GM18907 (cell line): ENCODE measurements around the gene ADAM8.
"Not testable (repeated sequence)": the region's sequence is repeated elsewhere in the genome, so short reads cannot be mapped to it uniquely, and the experiment has no call there.

Experiments used
- ATAC-seq: cut with Tn5 transposase; IDR thresholded peaks from one replicate; pipeline ENCODE4 v1.9.1; 2021; ENCODE audit warnings: mild to moderate bottlenecking, moderate library complexity; ENCODE audit not compliant: unreplicated experiment

The ADAM8 gene

DNA sequence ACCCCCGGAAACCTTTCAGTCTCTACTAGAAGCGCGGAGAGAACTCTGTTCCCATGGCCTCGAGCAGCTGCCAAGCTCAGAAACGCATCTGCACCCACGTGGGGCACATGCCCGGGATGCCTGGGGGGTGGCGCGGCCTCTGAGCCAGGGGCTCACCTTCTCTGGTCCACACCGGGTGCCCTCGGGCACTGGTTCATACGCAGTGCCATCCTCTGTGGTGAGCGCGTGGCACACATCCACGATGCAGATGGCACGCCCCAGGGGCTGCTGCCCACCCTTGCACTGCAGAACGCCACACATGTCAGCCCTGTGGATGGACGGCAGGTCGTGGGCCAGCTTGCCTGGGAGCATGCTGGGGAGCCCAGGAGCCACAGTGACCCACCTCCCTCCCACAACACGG lies 6.5 kb downstream of the ADAM8 start:
- ATAC-seq = no peak

DNA sequence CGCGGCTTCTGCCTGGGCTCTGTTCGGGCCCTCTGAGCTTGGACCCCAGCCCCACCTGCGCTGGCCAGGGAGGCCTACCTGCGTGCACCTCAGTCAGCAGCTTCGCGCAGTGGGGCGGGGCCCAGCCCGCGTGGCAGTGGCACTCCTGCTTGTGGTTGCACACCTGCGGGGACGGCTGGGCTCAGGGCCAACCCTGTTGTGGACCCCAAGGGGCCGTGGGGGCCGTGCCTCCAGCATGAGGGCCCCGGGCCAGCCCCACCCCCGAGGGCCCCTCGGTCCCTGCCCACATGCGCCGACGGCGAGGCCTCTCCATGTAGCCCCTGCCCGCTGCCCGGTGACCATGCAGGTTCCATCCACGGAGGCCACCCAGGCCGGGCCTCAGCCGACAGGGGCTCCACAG lies 7.3 kb downstream of the ADAM8 start:
- no peak for ATAC-seq

DNA sequence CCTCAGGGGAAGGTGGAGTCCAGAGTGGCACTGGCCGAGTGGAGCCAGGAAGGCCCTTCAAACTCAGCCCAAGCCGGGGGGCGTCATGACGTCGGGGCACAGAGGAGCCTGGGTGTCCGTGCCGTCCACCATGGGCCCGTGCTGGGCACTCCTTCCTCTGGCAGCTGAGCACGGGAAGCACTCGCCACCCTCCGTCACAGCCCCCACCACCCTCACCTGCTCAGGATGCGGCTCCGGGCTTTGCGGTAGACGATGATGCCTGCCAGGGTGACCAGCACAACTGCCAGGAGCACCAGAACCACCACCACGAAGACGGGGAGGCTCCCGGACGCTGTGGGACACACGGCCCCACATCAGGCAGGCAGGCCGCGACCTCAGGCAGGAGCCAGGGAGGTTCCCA lies 8.1 kb downstream of the ADAM8 start:
- ATAC-seq = no peak

DNA sequence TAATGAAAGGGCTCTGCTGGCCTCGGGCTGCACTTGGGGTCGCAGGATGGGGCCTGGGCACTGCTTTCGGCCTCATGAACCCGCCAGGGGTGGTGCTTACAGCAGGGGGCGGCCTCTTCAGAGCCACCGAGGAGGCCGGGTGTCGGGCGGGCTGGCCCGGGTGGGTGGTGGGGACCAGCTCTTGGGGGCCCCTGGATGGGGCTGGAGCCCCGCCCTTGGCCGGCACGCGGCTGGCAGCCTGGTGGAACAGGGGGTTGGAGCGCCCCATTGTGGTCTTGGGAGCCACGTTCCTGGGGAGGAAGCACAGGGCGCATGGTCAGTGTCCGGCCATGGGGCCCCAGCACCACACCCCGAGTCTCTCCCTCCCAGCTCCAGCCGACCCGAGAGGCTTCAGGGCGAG lies 8.8 kb downstream of the ADAM8 start:
- no peak for ATAC-seq

DNA sequence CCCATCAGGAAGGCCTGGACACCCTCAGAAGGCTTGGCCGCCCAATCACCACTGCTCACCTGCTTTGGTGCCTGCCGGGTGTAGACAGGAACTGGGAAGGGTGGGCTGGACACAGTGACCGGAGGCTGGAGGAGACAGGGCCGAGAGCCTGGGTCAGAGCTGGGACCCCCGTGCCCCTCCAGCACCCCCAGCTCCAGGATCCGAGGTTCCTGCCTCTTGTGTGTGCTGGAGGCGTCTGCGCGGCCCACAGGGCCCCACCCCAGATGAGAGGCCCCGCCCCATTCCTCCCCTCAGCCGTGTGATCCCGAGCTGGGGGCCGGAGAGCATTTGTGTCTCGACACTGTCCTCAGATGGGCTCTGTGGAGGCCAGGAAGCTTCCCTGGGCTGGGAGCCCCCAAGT lies 9.4 kb downstream of the ADAM8 start:
- no peak for ATAC-seq

DNA sequence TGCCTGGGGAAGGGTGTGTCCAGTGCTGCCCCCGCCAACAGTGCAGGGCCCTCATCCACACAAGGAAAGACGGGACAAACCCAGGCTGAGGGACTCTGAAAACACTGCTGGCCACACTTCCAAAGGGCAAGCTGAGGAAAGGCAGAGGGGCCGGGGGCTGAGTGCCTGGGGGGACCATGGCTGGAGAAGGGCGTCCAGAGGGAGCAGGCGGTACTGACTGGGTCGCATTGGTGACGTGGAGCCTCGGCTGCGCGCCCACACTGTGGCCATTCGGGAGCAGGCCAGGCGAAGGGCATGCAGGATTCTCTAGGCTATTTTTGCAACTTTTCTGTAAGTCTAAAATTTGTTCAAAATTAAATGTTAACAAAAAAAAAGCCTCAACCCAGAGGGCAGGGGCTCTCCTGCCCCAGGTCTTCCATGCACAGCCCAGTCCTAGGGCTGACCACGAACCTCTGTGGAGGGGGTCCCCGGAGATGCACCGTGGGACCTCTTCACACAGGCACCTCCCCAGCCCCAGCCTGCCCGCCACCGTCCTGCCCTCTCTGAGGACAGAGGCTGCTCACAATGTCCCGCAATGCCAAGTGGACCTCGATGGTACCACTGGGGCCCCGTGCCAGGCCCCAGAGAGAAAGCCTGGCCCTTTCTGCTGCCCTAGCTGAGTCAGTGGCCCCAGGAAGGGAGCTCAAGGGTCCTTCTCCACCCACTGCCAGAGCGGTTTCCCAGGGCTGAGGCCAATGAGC lies 10.4 kb downstream of the ADAM8 start:
- no peak for ATAC-seq

DNA sequence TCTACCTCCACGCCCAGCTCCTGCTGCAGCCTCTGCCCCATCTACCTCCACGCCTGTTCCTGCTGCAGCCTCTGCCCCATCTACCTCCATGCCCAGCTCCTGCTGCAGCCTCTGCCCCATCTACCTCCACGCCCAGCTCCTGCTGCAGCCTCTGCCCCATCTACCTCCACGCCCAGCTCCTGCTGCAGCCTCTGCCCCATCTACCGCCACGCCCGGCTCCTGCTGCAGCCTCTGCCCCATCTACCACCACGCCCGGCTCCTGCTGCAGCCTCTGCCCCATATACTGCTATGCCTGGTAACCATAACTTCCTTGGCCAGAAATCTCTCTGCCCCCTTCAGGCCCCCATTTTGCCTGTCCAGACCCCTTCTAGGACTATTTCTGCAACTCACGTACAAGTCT lies 11.6 kb downstream of the ADAM8 start:
- ATAC-seq = not testable (repeated sequence)

DNA sequence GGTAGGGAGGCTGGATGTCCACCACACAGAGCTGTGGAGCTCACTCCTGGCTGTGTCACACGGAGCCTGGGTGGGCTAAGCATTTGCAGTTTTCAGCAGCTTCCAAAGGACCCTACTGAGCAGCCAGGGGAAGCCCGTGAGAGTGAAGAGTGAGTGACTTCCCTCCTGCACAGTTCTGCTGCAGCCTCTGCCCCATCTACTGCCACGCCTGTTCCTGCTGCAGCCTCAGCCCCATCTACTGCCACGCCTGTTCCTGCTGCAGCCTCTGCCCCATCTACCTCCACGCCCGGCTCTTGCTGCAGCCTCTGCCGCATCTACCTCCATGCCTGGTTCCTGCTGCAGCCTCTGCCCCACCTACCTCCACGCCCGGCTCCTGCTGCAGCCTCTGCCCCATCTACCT lies 12.2 kb downstream of the ADAM8 start:
- ATAC-seq = no peak

DNA sequence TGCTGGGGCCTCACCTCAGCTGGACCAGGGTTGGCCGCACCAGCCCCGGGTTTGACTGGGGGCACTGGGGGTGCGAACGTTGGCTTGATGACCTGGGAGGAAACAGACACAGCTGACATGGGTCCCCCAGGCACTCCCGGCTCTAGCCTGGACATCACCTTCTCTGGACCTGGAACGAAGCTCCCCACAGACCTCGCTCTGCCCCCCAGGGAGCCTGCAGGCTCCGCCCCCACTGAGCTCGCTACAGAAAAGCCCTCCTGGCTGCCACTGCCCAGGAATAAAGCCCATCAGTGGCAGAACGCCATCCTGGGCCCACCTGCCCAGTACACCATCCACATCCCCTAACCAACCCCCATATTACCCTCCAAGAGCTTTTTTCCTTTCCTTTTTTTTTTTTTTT lies 13.0 kb downstream of the ADAM8 start:
- no peak for ATAC-seq

DNA sequence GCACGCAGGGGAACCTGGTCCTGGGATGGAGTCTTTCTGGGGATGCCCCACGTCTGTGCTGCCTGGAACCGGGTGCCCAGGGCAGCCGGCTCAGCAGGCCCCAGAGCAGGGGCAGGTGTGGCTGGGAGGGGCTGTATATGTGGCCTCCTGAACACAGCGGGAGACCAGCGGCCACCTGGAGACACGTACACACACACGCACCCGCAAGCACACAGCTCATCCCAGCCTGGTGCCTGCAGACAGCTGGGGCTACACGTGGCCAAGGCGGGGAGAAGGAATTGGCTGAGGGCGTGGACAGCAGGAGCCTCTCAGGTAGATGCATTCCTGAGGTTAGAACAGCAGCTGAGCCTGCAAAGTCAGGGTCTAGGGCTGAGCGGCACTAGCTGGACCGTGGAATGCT lies 14.0 kb downstream of the ADAM8 start:
- ATAC-seq = no peak

DNA sequence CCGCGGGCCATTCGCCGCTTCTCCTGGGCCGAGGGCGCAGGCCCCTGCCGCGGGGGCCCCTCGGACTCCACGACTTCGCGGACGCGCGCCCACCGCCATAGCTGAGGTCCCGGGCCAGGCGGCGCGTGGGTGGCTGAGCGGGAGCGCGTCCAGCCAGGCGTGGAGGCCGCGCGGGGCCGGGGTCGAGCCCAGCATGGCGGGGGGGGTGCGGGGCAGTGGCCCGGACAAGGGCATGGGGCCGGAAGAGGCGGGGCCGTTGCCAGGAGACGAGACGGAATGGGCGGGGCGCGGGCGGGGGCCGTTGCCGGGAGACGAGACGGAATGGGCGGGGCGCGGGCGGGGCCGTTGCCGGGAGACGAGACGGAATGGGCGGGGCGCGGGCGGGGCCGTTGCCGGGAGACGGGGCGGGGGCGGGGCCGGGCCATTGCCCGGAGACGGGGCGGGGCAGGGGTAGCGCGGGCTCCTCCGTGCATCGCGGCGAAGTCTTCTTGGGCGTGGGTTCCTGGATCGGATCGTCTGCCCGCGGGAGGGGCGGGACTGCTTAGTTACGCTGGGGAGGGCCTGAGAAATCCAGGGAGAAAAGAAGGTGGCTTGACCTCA lies 14.8 kb downstream of the ADAM8 start:
- peak; percentile 41 for ATAC-seq

DNA sequence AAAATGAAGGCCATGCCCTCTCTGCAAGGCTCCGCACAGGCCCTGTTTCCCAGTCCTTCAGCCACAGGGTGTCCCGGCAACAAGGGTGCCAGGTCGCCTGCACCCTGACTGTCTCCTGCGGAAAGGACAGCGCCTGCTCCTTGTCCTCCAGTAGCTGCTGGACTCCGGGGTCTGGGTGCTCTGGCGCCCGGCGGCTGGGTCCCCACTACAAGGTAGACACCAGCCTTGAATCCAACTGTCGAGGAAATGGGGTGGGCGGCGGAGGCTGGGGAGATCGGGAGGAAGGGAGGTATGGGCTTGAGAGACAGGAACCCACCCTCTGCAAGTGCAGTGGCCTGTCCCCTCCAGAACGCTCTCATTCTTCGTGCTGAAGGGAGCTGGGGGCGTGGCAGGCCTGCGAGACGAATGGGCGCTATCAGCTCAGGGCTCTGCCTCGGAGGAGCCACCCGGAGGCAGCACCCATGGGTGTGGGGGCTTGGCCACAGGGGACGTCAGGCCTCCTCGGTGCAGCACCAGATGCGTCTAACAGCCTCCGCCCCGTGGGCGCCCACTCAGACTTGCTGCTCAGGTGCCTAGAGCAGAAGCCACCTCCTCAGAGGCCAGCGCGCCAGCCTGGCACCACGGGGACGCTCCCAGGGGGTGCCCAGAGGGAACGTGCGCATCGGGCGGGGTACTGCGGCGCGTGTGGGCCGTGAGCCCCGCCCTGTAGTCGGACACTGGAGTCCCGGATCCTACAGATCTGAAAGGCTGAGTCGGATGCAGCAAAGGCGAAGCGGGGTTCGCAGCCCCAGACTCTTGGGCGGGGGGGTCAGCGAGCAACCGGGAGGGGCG lies 15.6 kb downstream of the ADAM8 start:
- ATAC-seq = peak; percentile 51

DNA sequence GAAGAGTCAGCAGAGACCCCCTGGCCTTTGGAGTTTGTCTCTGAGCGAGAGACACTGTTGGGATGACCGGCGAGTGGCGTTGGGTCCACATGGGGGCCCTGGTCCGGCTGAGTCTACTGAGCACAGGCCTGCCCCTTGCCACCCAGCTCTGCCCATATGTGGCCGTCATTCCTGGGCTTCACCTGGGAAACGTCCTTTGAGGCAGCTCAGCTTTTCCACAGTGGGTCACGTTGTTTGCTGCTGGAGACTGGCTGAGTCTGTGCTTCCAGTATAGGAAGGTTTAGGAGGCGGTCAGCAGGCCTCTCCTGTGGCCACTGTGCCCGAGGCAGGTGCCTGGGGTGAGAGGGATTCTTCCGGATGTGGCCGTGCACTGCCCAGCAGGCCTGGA lies 17.1 kb downstream of the ADAM8 start:
- no peak for ATAC-seq

DNA sequence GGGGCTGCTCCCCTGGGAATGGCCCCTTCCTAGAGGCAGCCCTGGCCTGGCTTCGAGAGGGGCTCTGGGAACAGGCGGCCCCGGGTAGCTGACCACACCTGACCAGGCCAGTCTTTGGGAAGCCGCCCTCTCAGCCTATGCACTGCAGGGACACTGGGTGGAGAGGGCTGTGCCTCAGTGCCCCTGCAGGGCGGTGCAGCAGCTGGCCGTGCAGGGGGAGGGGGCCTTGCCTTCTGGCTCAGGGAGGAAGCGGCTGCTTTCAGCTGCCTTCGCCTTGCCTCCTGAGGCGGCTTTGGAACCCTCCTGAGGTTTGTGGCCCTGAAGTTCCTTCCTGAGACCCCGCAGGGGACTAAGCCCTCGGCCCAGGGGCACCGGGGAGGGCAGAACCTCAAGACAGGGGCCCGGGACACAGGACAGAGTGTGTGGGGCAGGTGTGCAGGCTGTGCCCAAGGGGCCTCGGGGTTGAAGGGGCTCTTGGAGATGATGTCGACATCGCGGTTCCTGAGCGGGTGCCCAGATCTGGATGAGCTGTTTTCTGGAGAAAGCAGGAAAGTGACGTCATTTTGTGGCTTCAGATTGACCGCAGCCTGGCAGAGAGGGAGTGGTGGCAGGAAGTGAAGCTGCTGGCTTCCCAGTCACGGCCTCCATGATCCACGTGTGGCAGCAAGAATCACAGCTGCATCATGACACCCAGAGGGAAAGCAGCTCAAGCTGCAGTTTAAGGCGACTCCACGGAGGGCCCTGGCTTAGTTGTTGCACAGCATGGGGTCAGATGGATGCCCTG lies 17.7 kb downstream of the ADAM8 start:
- ATAC-seq = no peak

DNA sequence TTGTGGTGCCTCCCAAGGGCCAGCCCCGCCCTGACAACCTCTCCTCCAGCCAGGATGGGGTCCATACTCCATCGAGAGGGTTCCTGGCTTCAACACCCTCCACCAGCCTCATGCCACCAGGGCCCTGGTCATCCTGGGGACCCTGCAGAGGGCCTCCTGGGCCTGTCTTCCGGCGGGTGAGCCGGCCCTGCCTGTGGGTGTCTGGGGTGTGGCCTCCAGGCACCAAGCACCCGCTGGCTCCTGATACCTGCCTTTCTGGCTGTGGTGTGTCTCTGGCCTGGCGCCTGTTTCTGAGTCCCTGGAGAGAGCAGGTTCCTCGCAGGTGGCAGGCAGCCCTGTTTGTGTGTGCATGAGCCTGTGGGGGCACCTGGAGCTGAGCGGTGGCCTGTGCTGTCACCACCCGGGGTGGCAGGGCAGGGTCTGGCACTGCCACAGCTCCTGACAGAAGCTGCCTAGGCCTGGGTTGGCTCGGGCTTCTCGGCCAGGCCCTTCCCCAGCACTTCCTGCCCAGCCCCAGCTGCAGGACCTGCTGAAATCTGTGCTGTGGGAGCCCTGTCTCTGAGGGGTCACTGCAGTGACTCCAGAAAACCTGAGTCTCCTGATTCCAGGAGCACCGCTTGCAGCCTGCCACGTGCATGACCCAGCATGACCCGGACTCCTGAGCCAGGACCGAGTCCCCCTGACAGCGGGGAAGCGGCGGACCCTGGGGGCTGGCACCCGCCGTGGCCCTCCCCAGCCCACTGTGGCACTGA lies 18.4 kb downstream of the ADAM8 start:
- no peak for ATAC-seq

DNA sequence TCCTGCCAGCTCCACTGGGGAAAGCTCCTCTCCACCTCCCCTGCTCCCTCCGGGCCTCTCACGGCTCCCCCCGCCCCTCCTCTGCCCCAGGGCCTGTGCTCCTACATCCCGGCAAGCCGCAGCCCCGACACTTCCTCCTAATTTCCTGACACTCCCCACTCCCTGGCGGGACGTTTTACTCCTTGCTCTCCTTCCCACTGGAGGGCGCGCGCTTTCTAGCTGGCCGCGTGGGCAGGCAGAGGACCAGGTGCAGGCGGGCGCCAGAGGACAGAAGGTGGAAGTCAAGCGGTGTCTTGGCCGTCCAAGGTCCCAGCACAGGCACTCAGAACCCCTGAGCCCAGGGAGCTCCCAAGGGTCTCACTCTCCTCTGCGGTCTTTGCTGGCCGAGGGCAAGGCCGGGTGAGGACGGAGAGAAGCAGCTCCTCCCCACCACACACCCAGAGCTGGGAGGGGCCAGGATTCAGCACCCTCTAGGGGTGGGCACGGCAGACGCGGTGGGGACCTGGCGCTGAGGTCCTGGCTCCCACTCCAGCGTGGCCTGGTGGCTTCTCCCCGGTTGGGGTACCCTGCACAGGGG lies 19.1 kb downstream of the ADAM8 start:
- no peak for ATAC-seq

DNA sequence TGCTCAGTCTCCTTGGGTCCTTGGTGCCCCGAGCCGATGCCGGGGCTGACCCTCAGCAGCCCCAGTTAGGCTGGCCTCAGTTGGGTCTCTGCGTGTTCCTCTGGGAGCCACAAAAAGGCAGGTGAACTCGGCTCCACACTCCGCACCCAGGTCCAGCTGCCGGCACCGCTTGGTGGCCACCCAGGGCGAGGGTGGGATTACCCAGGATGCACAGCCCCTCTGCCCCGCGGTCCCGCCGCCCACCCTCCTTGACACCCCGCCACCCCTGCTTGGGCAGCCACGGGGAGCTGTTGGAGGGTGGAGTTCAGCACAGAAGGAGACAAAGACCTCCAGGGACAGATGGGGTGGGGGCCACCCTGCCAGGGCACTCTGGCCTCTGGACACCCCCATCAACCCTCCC lies 21.3 kb downstream of the ADAM8 start:
- ATAC-seq = no peak

DNA sequence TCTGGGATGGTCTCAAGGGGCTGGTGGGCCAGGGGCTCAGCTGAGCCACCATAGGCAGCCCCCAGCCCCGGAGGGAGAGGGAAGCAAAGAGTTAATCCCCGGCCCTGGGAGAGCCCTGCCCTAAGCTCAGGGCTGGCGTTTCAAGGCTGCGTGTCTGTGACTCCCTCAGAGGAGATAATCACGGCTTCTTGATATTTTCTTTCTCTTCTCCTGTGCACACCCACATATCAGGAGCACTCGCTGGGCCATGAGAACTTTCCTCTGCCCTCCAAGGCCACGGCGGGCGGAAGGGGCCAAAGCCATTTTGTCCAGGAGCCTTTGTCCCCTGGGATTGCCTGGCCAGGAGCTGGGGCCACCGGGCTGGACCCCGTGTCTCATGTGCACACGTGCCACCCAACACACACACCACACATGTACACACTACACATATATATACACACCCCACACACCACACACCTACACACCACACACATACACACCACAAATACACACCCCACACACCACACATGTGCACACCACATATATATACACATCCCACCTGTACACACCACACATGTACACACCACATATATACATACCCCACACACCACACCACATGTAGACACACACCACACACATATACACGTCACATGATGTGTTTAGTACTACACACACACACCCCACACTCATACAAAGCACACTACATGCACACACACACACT lies 22.1 kb downstream of the ADAM8 start:
- no peak for ATAC-seq

DNA sequence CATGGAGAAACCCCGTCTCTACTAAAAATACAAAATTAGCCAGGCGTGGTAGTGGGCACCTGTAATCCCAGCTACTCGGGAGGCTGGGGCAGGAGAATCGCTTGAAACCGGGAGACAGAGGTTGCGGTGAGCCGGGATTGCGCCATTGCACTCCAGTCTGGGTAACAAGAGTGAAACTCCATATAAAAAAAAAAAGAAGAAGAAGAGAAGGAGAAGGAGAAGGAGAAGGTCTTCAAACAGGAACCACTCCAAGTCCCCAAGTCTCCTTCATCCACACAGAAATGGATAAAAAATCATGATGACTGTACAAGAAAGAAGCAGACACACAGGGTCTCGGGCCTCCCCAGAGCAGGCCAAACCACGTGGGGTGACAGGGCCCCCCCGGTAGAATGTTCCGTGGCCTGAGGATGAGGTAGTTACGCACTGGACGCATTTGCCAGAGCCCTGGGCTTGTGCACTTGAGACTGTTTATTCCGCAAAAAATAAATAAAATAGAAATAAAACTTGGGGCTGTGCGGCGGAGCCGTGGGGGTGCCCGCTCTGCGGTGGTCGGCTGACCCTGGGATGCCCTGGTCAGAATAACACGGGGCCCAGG lies 23.2 kb downstream of the ADAM8 start:
- no peak for ATAC-seq
